NOMO-1 treated with DMSO at 0.1 percent for 48 hours (cell line): ENCODE measurements around the gene NAA16.
A peak's percentile ranks its signal among the peaks of the same experiment; 100 is the strongest.
"Not testable (repeated sequence)": the region's sequence is repeated elsewhere in the genome, so short reads cannot be mapped to it uniquely, and the experiment has no call there.

Source experiments
- DNase-seq: peaks from one replicate; lab custom pipeline; 2025; ENCODE audit not compliant: unreplicated experiment; lab: John Stamatoyannopoulos, UW

The NAA16 gene

GRCh38 chr13:41310963-41311405, at the start of gene NAA16:
Gene NAA16, plus strand, starts transcription at chr13:41311267. Its CDS starts 262 bp downstream, at chr13:41311529.
- peak; percentile 68 for DNase-seq

GRCh38 chr13:41263261-41263971, 47.7 kb upstream of the NAA16 start, which contains the start of gene MTRF1:
Gene MTRF1, minus strand, starts transcription at chr13:41263576. Its CDS starts 2,669 bp downstream, at chr13:41260907.
- peak; percentile 88 for DNase-seq

DNA sequence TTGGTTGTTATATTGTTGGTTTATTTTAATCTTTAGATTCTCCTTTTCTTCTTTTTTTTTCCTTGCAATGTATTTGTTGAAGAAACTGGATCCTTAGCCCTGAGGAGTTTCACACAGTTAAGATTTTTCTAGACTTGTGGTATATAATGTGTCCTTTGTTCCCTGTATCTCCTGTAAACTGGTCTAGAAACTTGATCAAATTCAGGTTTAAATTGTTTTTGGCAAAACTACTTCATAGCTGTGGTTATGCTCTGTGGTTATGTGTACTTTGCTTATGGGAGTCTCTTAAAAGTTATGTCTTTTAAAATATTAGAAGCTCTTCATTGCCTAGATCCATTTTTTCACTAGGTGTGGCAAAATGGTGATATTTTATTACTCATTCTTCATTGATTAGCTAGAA, 44.0 kb upstream of the NAA16 start:
- no peak for DNase-seq

GRCh38 chr13:41268764-41269163, 42.3 kb upstream of the NAA16 start:
- DNase-seq, result no peak

DNA sequence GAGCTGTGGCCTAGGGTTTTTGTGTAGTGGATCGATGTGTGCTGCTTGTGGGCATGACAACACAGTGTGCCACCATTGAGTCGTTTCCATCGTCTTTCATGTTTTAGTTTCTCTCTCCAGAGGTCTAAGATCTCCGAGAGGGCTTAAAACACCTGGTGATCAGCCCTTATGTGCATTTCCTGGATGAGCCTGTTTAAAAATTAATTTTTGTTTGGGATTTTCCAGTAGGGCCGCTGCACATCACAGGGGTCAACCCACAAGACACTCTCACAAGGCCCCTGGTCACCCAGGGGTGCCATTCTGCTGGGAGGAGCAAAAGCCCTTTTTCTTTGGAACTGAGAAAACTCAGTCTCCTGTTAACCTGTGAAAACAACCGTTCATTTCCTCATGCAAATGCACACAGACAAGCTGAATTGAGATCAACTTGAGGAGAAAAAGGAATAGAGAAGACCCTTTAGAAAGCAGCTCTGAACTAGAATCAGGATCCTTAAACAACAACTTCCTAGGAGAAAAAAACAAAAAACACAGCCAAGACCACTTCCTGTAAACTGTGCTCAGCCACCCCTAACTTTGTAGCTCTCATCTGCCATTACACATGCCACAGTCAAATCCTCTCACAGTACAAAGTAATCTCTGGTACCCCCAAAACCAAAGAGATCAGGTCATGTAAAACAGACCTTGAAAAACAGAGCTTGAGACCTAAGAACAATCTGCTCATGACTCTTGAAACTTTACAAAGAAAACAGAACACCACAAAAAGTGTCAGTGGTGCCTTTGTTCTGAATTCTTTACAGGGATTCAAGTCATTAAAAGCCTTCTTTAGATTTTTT, 39.4 kb upstream of the NAA16 start:
- no peak for DNase-seq

DNA sequence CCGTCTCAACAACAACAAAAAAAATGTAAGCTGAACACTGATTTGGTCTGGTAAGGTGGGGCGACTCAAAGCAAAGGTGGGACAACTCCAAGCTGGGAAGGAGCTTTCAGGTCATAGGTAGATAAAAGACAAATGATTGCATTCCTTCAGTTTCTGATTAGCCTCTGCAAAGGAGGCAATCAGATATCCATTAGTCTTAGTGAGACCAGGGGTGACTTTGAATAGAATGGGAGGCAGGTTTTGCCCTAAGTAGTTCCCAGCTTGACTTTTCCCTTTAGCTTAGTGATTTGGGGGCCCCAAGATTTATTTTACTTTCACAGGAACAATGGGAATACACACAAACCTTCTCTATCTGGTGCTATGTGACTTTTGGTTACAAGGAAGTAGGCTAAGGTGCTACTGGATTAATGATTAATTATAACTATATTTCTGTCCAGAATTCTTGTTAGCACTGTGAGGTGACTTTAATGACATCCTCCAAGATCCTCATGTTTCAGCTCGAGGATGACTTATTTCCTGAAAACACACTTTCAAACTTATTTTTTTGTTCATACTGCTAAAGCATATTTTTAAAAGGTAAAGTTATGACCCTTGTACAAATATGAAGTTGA, 37.1 kb upstream of the NAA16 start:
- DNase-seq, result no peak

DNA sequence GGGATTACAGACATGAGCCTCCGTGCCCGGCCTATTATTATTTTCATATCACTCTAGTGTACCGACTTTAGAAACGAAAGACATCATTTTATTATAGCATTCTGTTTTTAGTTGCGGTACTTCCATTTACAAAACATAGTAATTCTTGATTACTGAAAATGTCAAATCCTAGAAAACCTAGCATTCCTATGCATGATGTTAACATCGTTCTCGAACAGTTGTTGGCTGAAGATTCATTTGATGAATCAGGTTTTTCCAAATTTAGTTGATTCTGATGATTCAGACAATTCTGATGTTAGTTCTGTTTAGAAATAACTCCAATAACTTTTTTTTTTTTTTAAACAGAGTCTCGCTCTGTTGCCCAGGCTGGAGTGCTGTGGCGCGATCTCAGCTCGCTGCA, 36.2 kb upstream of the NAA16 start:
- no peak for DNase-seq

DNA sequence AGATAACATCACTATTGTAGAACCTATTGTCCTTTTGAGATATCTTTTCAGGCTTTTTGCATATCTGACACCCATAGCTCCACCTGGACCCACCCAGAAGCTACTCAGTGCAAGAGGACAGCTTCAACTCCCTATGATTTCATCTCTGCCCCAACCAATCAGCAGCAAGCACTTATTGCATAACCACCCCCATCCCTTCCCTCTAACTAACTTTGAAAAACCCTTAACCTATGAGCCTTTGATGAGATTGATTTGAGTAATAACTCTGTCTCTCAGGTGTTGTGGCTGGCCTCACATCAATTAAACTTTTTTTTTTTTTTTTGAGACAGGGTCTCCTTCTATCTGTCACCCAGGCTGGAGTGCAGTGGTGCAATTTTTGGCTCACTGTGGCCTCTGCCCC, 34.2 kb upstream of the NAA16 start:
- no peak for DNase-seq

DNA sequence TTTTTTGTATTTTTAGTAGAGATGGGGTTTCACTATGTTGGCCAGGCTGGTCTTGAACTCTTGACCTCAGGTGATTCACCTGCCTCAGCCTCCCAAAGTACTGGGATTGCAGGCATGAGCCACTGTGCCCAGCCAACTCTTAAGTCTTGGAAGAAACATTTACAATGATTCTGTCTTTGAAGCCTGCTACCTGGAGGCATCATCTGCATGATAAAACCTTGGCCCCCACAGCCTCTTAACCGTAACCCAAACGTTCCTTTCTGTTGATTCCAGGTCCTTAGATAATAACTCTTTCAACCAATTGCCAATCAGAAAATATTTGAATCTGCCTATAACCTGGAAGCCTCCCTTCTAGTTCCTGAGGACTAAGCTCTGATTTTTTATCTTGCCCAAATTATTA, 31.9 kb upstream of the NAA16 start:
- not testable (repeated sequence) for DNase-seq

DNA sequence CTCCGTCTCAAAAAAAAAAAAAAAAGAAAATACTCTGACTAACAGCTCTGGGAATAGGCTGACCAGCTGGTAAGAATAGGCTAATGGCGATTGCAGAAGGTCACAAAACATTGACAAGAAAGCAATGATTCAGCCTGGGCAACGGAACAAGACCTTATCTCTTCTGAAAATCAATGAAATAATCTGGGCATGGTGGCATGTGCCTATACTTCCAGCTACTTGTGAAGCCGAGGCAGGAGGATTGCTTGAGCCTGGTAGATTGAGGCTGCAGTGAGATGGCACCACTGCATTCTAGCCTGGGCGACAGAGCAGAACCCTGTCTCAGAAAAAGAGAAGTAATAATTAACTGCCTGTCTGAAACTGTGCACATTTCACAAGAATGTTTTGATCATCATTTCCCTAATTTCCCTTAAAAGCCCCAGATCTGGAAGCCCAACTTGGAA, 28.9 kb upstream of the NAA16 start:
- peak; percentile 70 for DNase-seq

DNA sequence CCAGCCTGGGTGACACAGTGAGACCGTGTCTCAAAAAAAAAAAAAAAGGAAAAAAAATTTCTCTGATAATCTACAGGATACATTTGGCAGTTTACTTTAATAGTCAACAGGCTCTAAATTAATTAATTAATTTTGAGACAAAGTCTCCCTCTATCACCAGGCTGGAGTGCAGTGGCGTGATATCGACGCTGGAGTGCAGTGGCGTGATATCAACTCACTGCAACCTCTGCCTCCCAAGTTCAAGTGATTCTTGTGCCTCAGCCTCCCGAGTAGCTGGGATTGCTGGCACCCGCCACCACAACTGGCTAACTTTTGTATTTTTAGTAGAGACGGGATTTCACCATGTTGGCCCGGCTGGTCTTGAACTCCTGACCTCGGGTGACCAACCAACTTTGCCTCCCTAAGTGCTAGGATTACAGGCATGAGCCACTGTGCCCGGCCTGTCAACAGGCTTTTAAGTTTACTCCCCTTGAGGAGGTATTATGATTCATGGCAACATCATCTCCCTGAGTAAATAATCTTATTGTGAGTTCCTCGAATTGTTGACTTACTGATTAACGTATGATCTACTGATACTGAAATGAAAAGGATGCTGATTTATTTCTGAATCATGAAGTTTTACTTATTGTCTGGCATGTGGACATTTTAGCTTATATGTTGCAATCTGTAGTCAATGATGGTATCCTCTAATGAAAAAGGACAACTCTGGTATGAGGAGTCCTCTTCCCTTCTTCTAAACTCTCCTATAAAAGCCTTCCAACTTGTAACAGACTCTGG, 26.4 kb upstream of the NAA16 start:
- DNase-seq, result no peak

DNA sequence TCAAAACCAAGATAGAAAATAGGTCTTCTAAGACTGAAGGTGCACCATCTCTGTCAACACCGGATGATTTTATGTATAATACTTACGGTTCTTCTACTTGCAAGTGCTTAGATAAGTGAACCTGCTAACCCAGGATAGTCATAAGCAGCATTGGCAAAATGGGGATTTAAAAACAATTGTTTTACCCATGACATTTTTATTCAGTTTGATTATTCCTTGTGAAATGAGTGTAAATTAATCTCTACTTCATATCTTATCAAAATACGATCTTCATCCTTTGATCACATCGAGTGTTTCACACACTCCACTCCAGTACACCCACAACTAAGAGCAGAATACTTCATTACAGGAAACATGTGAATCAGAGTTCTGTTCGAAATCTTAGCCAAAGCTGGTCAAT, 24.7 kb upstream of the NAA16 start:
- no peak for DNase-seq

DNA sequence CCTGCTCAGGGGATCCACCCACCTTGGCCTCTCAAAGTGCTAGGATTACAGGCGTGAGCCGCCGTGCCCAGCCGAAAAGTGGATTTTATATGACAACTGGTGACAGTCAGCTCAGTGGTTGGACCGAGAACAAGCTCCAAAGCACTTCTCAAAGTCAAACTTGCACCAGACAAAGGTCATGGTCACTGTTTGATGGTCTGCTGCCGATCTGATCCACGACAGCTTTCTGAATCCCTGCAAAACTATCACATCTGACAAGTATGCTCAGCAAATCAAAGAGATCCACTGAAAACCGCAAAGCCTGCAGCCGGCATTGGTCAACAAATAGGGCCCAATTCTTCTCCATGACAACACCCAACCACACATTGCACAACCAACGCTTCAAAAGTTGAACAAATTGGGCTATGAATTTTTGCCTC, 21.6 kb upstream of the NAA16 start:
- peak; percentile 91 for DNase-seq

DNA sequence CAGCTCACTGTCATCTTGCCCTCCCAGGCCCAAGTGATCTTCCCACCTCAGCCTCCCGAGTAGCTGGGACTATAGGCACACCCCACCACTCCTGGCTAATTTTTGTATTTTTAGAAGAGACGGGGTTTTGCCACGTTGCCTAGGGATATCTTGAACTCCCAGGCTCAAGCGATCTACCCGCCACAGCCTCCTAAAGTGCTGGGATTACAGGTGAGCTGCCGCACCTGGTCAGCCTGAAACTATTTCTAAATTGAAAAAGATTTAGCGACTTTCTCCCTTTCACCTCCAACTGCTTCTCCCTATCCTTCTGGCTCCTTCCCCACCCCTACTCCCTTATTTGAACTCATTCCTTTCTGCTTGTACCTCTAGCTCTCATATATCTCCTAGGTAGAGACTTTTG, 19.8 kb upstream of the NAA16 start:
- no peak for DNase-seq

DNA sequence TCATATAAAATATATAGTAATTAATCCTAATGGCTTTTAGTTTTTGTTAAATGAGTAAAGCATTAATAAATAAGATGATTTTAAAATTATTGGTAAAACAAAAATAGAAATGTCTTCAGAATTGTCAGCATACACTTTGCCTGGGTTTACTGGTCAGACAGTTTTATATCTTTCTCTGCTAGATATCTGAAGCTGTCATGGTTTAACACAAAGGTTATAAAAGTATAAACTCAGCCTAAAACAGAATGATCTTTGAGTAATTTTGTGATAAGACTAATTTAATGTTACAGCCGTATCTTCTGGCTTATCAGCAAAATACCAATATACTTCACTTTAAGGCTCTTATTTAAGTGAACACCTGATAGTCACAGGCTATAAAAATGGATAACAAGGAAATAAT, 17.8 kb upstream of the NAA16 start:
- DNase-seq, result no peak

DNA sequence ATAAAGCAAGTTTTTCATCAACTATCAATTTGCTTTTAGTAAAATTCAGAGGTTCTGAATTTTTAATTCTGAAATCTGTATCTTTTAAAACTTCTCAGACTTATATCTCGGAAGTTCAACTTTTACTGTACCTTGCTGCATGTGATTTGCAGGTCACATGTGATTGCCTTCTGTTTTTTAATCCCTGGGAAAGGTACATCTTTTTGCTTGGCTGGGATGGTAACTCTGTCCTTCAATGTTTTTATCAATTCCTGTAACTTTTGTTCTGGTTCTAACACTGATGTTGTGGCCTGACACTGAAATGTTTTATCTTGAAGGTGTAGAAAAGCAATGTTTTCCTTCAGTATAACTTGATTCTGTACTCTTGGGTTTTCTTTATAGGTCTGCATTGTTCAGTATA, 16.2 kb upstream of the NAA16 start:
- no peak for DNase-seq

DNA sequence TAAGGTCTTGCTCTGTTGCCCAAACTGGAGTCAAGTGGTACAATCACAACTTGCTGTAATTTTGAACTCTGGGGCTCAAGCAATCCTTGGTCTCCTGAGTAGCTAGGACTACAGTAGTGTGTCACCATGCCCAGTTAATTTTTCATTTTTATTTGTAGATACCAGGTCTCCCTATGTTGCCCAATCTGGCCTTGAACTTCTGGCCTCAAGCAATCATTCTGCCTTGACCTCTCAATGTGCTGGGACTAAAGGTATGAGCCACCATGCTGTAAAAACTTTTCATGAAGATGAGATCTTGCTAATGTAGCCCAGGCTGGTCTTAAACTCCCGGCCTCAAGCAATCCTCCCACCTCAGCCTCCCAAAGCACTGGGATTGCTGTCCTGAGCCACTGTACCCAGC, 15.1 kb upstream of the NAA16 start:
- no peak for DNase-seq

DNA sequence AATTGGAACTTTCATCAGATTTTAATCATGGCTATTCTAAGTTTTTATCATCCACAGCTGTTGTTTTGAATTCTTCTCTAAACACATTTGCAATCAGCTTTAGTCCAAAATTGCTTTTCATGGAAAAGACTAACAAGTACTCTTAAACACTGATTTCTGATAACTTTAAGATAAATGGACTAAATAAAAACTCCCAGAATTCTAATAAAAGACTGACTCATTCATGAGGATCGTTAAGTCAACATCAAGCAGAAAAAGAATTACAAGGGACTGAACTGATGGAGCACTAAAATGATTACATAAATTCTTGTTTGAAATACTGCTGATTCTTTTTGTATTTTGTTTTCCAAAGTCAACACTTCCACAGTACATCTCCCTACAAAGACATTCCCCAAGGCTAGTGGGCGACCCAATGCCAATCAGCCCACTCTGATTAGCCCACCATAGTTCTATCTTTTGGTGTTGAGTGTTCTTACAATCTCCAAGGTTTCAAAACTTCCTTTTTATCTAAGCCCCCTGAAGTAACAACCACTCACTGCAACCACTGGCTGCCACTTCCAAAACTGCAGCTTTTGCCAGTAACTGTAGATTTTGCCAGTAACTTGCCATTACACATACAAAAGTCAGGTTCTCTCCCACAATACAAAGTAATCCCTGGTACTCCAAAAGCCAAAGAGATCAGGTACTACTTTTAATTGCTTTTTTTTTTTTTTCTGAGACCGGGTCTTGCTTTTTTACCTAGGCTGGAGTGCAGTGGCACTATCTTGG, 14.0 kb upstream of the NAA16 start:
- no peak for DNase-seq

- DNase-seq, result no peak
Observed at GRCh38 chr13:41299316-41300094, 11.6 kb upstream of the NAA16 start.
